SK-N-SH (cell line): Measurements from ENCODE around the gene EIF3D. TPM values are rescaled to one million over a fixed set of nuclear protein-coding genes. Genes with fewer than 3 reads are reported as not detected.

Experiments used
- CTCF ChIA-PET: fragments of 300-600, 350-600 bp; formaldehyde crosslinking; extraction: SDS; loops from one replicate; lab custom pipeline; 2021; lab: Yijun Ruan, JAX
- POLR2A ChIA-PET: fragments of 350-600 bp; sonication (Branson Sonifier 250); formaldehyde crosslinking; extraction: SDS; loops from one replicate; lab custom pipeline; 2020; ENCODE audit warnings: antibody characterized with exemption, inconsistent platforms; lab: Yijun Ruan, JAX
- DNase-seq: peaks from one replicate; pipeline ENCODE4 v3.0.0; 2012
- H2AFZ ChIP-seq: fragments of 200-600 bp; sonication (generic); 2 replicates; pipeline ENCODE4 v1.8.1; 2016; ENCODE audit warnings: antibody characterized with exemption, mild to moderate bottlenecking, low read depth
- H3F3A ChIP-seq: fragments of 200-600 bp; sonication (generic); replicated peaks from 2 replicates; pipeline ENCODE3; 2016; ENCODE audit warnings: antibody characterized with exemption, mild to moderate bottlenecking; ENCODE audit not compliant: insufficient read depth
- H3K27ac ChIP-seq, 2 experiments: fragments of 200-500 bp in 1 of 2; fragments of 200-600 bp in 1 of 2; sonication (Bioruptor generic) in 1 of 2; sonication (generic), shearing (Covaris generic) in 1 of 2; 2 replicates each; pipeline versions ENCODE4 v1.5.1 to v1.6.1; 2014 to 2016; ENCODE audit warnings: low read depth in 2 of 2, inconsistent platforms in 1 of 2, low read length in 1 of 2, mild to moderate bottlenecking in 1 of 2, mixed read lengths in 1 of 2
- H3K27me3 ChIP-seq: fragments of 200-600 bp; sonication (generic), shearing (Covaris generic); 2 replicates; pipeline ENCODE4 v1.6.1; 2016; ENCODE audit warnings: mixed run types; ENCODE audit not compliant: insufficient read depth
- H3K36me3 ChIP-seq, 2 experiments: fragments of 200-500 bp in 1 of 2; fragments of 200-600 bp in 1 of 2; sonication (Bioruptor generic) in 1 of 2; sonication (generic) in 1 of 2; replicated peaks in 1 of 2; 2 replicates each; pipeline versions ENCODE3 to v1.5.1; 2014 to 2016; ENCODE audit warnings: low read length in 1 of 2, mild to moderate bottlenecking in 1 of 2; ENCODE audit not compliant: insufficient read depth in 2 of 2, control insufficient read depth in 1 of 2
- H3K4me1 ChIP-seq, 2 experiments: fragments of 200-500 bp in 1 of 2; fragments of 200-600 bp in 1 of 2; sonication (Bioruptor generic) in 1 of 2; sonication (generic), shearing (Covaris generic) in 1 of 2; 2 replicates each; pipeline versions ENCODE4 v1.5.1 to v1.6.1; 2014 to 2016; ENCODE audit warnings: low read depth in 1 of 2, low read length in 1 of 2, mixed run types in 1 of 2; ENCODE audit not compliant: insufficient read depth in 2 of 2, control insufficient read depth in 1 of 2
- H3K4me2 ChIP-seq: fragments of 200-600 bp; sonication (generic), shearing (Covaris generic); 2 replicates; pipeline ENCODE4 v1.6.1; 2017; ENCODE audit warnings: mixed run types
- H3K4me3 ChIP-seq, 2 experiments: fragments of 200-500 bp in 1 of 2; fragments of 200-600 bp in 1 of 2; sonication (Bioruptor generic) in 1 of 2; sonication (generic), shearing (Covaris generic) in 1 of 2; 2 replicates each; pipeline versions ENCODE4 v1.5.1 to v1.8.1; 2014 to 2016; ENCODE audit warnings: low read depth in 2 of 2, inconsistent platforms in 1 of 2, low read length in 1 of 2, mild to moderate bottlenecking in 1 of 2, mixed read lengths in 1 of 2, moderate library complexity in 1 of 2
- H3K79me2 ChIP-seq: fragments of 200-600 bp; sonication (generic); 2 replicates; pipeline ENCODE4 v1.8.1; 2017; ENCODE audit warnings: mild to moderate bottlenecking; ENCODE audit not compliant: insufficient read depth
- H3K9ac ChIP-seq: fragments of 200-600 bp; sonication (generic); 2 replicates; pipeline ENCODE4 v1.6.1; 2017; ENCODE audit warnings: mixed run types
- H3K9me2 ChIP-seq: fragments of 200-600 bp; sonication (generic); 2 replicates; pipeline ENCODE4 v1.6.1; 2017; ENCODE audit warnings: mixed run types
- H3K9me3 ChIP-seq: fragments of 200-600 bp; sonication (generic); 2 replicates; pipeline ENCODE4 v1.6.1; 2017; ENCODE audit warnings: mixed run types, mild to moderate bottlenecking, moderate library complexity
- H4K20me1 ChIP-seq: fragments of 200-600 bp; sonication (generic); 2 replicates; pipeline ENCODE4 v1.6.1; 2017; ENCODE audit warnings: mild to moderate bottlenecking, mixed run types; ENCODE audit not compliant: insufficient read depth
- CTCF ChIP-seq: fragments of 200-600 bp; sonication (generic); IDR thresholded peaks from 2 replicates; pipeline ENCODE4 v1.6.1; 2017; ENCODE audit warnings: antibody characterized with exemption, mild to moderate bottlenecking, moderate library complexity
- EP300 ChIP-seq, 2 experiments: IDR thresholded peaks; 2 replicates each; pipeline versions ENCODE4 v1.4.0 to v1.6.1; 2012; ENCODE audit warnings: borderline replicate concordance in 1 of 2, low read depth in 1 of 2, low read length in 1 of 2
- FOSL2 ChIP-seq: IDR thresholded peaks from 2 replicates; pipeline ENCODE4 v1.4.0; 2012; ENCODE audit warnings: low read depth, mild to moderate bottlenecking, moderate library complexity, borderline replicate concordance
- FOXJ3 ChIP-seq: sonication (generic); formaldehyde crosslinking; IDR thresholded peaks from 2 replicates; pipeline ENCODE4 v1.5.1; 2020; ENCODE audit warnings: mild to moderate bottlenecking, missing genetic modification reagents
- GABPA ChIP-seq: IDR thresholded peaks from 2 replicates; pipeline ENCODE4 v1.4.0; 2012; ENCODE audit warnings: low read depth, mild to moderate bottlenecking
- GATA2 ChIP-seq: sonication (generic); formaldehyde crosslinking; IDR thresholded peaks from 2 replicates; pipeline ENCODE4 v1.5.0; 2020; ENCODE audit warnings: mild to moderate bottlenecking, missing genetic modification reagents
- MEF2A ChIP-seq: IDR thresholded peaks from 2 replicates; pipeline ENCODE4 v1.4.0; 2012; ENCODE audit warnings: low read depth, borderline replicate concordance
- MXI1 ChIP-seq: IDR thresholded peaks from 2 replicates; pipeline ENCODE4 v1.6.1; 2012; ENCODE audit warnings: mild to moderate bottlenecking, low read depth, low read length, improper control_type of control experiment
- NFIC ChIP-seq: IDR thresholded peaks from 2 replicates; pipeline ENCODE4 v1.4.0; 2012; ENCODE audit warnings: borderline replicate concordance
- NRF1 ChIP-seq: IDR thresholded peaks from 2 replicates; pipeline ENCODE4 v1.6.1; 2012; ENCODE audit warnings: low read depth, mild to moderate bottlenecking, low read length
- POLR2AphosphoS5 ChIP-seq: IDR thresholded peaks from 2 replicates; pipeline ENCODE4 v1.6.1; 2012; ENCODE audit warnings: low read depth, low read length
- RAD21 ChIP-seq: IDR thresholded peaks from 2 replicates; pipeline ENCODE4 v1.6.1; 2012; ENCODE audit warnings: mild to moderate bottlenecking, low read length
- RCOR1 ChIP-seq: fragments of 150-350 bp; IDR thresholded peaks from 2 replicates; pipeline ENCODE4 v1.6.1; 2017; ENCODE audit warnings: antibody characterized with exemption, low read length
- RXRA ChIP-seq: IDR thresholded peaks from 2 replicates; pipeline ENCODE4 v1.4.0; 2012; ENCODE audit warnings: low read depth, mild to moderate bottlenecking, borderline replicate concordance
- SIN3A ChIP-seq: IDR thresholded peaks from 2 replicates; pipeline ENCODE4 v1.6.1; 2012; ENCODE audit warnings: low read depth, mild to moderate bottlenecking, low read length, moderate library complexity, borderline replicate concordance
- SMC3 ChIP-seq: IDR thresholded peaks from 2 replicates; pipeline ENCODE4 v1.6.1; 2012; ENCODE audit warnings: low read depth, low read length, improper control_type of control experiment
- TAF1 ChIP-seq: IDR thresholded peaks from 2 replicates; pipeline ENCODE4 v1.6.1; 2012; ENCODE audit warnings: low read depth, mild to moderate bottlenecking, low read length, moderate library complexity, borderline replicate concordance
- TCF12 ChIP-seq: IDR thresholded peaks from 2 replicates; pipeline ENCODE4 v1.4.0; 2012
- USF1 ChIP-seq: IDR thresholded peaks from 2 replicates; pipeline ENCODE4 v1.4.0; 2012; ENCODE audit warnings: low read depth, borderline replicate concordance
- YY1 ChIP-seq: IDR thresholded peaks from 2 replicates; pipeline ENCODE4 v1.4.0; 2012; ENCODE audit warnings: low read depth, mild to moderate bottlenecking
- WGBS: methylation state at CpG from one replicate; pipeline ENCODE4 v1.1.6; 2017; ENCODE audit warnings: low lambda C conversion rate; 5-methylcytosine and 5-hydroxymethylcytosine counted together
- polyA plus RNA-seq, 3 experiments: library from polyadenylated mRNA; depleted of rRNA; stranded (reverse); fragments of >200 nt; gene quantifications; 2 replicates each; pipeline ENCODE4 v1.2.3, GENCODE V29; 2012
- TF ChIP-seq, protein P1 (sequence below): IDR thresholded peaks from 2 replicates; pipeline ENCODE4 v1.4.0; 2012; ENCODE audit warnings: low read depth
- TF ChIP-seq, protein P2 (sequence below): IDR thresholded peaks from 2 replicates; pipeline ENCODE4 v1.4.0; 2012; ENCODE audit warnings: low read depth, borderline replicate concordance
- TF ChIP-seq, protein P3 (sequence below): fragments of 150-350 bp; IDR thresholded peaks from 2 replicates; pipeline ENCODE4 v1.6.1; 2016; ENCODE audit warnings: mild to moderate bottlenecking, low read depth, low read length

The EIF3D gene, protein sequence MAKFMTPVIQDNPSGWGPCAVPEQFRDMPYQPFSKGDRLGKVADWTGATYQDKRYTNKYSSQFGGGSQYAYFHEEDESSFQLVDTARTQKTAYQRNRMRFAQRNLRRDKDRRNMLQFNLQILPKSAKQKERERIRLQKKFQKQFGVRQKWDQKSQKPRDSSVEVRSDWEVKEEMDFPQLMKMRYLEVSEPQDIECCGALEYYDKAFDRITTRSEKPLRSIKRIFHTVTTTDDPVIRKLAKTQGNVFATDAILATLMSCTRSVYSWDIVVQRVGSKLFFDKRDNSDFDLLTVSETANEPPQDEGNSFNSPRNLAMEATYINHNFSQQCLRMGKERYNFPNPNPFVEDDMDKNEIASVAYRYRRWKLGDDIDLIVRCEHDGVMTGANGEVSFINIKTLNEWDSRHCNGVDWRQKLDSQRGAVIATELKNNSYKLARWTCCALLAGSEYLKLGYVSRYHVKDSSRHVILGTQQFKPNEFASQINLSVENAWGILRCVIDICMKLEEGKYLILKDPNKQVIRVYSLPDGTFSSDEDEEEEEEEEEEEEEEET
- polyA plus RNA-seq (2012; rRNA removed): 423 and 498 TPM in 2 replicates
- polyA plus RNA-seq (2012; cell fraction: cytosol; rRNA removed): 300 and 379 TPM in 2 replicates
- 400 and 411 TPM in 2 replicates for polyA plus RNA-seq (2012; cell fraction: nucleus; rRNA removed)

DNA sequence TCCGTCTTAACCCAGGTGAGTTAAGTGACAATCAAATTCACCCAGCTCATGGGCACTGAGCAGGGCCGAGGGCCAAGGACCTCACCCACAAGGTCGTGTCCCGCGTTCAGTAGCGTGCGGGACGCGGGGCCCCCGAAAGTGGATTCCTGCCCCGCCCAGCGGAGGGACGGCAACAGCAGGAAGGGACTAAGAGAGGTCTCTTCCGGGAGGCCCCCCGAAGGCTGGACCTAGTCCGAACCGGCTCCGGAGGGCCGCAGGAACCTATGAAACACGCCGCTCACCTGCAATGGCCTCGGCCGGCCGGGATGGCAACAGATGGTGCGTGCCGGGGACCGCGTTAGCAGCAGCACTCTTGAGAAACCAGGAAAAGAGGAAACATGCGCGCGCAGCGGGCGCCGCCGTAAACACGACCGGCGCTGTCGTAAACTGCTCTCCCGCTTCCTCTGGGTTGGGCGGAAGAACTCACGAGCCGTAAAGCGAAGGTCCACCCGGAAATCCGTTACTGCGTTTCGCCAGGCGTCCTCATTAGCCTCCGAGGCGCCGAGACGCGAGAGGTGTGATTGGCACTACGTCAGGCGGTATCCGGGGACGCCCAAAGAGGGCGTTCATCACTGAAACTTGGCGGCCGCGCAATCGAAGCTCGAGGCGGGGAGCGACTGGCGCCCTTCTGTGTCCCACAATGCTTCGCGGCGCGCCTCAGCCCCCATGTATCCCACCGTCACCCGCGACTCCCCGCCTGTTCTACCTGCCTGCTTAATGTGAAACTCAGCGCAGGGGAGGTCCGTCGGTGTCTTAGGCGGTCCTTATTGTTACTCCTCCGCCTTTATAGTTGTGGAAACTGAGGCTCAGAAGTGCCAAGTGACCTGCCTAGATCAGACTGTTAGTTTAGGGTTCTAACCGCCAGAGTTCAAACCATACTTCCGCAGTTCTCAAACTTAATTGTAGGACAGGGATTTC lies at the start of gene EIF3D:
EIF3D (minus strand) TSS at position 372 of the 957 bp plus-strand sequence. CDS start 3,045 bp downstream, outside the sequence.
- no peaks in the 10 kb centered on the region for H3K9me3 ChIP-seq
- CTCF ChIA-PET: interaction anchor here (0.9 to 2.4 kb wide), 6 partner anchors 14 to 449 kb away, joined by 3 to 11 read pairs (median 4); partner anchors contain the start of gene CACNG2
- H3K27me3 ChIP-seq: no peaks in the 10 kb centered on the region
- DNase-seq: peak; percentile 91
- peak within 1 kb of the TSS; percentile 97 for H2AFZ ChIP-seq
- peak within 1 kb of the TSS; percentile 76 to 82 for H3K4me3 ChIP-seq
- H3K36me3 ChIP-seq: peaks cover 27 to 35% of the 10 kb centered on the region in 2 experiments
- WGBS: 0% methylated on average over 9 of the region's 82 CpGs
- H4K20me1 ChIP-seq: peaks cover 18% of the 10 kb centered on the region; the same call in 1 of the 2 replicates
- peaks cover 12% of the 10 kb centered on the region for H3F3A ChIP-seq
- peak within 1 kb of the TSS; percentile 92 for H3K4me2 ChIP-seq
- no peaks in the 10 kb centered on the region for H3K9me2 ChIP-seq
- peaks cover 3 to 6% of the 10 kb centered on the region in 2 experiments; a peak in 1 of 4 replicates for H3K4me1 ChIP-seq
- H3K79me2 ChIP-seq: peaks cover 42% of the 10 kb centered on the region
- H3K9ac ChIP-seq: peak within 1 kb of the TSS; percentile 91
- POLR2A ChIA-PET: interaction anchor here (0.6 to 1.5 kb wide), 7 partner anchors 10 to 284 kb away, joined by 3 to 6 read pairs (median 3); partner anchors contain the start of genes FOXRED2 and IFT27
- peak within 1 kb of the TSS; percentile 83 to 90 for H3K27ac ChIP-seq
- TF ChIP-seq NFIC (peak; percentile 10; the same call in 1 of the 2 replicates), GABPA (peak; percentile 93), RXRA (no peak), MXI1 (peak; percentile 88; the same call in 1 of the 2 replicates), USF1 (no peak), GATA2 (CRISPR knock-in tag) (no peak), TCF12 (no peak), SMC3 (no peak), NRF1 (peak; percentile 65), SIN3A (peak; percentile 38; the same call in 1 of the 2 replicates), EP300 (IDR thresholded peaks at IDR 0.05; ENCODE audit: borderline replicate concordance in 1 of 2, low read depth in 1 of 2, low read length in 1 of 2) (no peak), POLR2AphosphoS5 (peak; percentile 68), CTCF (no peak), FOXJ3 (CRISPR knock-in tag) (0 out of 2 replicates have a peak, but pooled peaks have one; percentile 30), TAF1 (peak; percentile 89), RCOR1 (no peak), MEF2A (no peak; the same call in 1 of the 2 replicates), RAD21 (no peak), FOSL2 (no peak), YY1 (peak; percentile 72; the same call in 1 of the 2 replicates)
- TF ChIP-seq, protein P1, sequence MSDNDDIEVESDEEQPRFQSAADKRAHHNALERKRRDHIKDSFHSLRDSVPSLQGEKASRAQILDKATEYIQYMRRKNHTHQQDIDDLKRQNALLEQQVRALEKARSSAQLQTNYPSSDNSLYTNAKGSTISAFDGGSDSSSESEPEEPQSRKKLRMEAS: peak; percentile 84
- TF ChIP-seq, protein P2, sequence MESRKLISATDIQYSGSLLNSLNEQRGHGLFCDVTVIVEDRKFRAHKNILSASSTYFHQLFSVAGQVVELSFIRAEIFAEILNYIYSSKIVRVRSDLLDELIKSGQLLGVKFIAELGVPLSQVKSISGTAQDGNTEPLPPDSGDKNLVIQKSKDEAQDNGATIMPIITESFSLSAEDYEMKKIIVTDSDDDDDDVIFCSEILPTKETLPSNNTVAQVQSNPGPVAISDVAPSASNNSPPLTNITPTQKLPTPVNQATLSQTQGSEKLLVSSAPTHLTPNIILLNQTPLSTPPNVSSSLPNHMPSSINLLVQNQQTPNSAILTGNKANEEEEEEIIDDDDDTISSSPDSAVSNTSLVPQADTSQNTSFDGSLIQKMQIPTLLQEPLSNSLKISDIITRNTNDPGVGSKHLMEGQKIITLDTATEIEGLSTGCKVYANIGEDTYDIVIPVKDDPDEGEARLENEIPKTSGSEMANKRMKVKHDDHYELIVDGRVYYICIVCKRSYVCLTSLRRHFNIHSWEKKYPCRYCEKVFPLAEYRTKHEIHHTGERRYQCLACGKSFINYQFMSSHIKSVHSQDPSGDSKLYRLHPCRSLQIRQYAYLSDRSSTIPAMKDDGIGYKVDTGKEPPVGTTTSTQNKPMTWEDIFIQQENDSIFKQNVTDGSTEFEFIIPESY: peak; percentile 64
- TF ChIP-seq, protein P3, sequence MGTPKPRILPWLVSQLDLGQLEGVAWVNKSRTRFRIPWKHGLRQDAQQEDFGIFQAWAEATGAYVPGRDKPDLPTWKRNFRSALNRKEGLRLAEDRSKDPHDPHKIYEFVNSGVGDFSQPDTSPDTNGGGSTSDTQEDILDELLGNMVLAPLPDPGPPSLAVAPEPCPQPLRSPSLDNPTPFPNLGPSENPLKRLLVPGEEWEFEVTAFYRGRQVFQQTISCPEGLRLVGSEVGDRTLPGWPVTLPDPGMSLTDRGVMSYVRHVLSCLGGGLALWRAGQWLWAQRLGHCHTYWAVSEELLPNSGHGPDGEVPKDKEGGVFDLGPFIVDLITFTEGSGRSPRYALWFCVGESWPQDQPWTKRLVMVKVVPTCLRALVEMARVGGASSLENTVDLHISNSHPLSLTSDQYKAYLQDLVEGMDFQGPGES: no peak
